Epithelial cell of proximal tubule (primary cell): ENCODE measurements around the gene UHRF2. TPM values are rescaled to one million over a fixed set of nuclear protein-coding genes. Genes with fewer than 3 reads are reported as not detected.

ENCODE experiments used
- DNase-seq: peaks from one replicate; pipeline ENCODE4 v3.0.0-alpha.2; 2011; ENCODE audit warnings: low read depth
- H3K4me3 ChIP-seq: 2 replicates; pipeline ENCODE4 v1.5.1; 2011; ENCODE audit warnings: low read depth, mild to moderate bottlenecking, low read length
- total RNA-seq: library from RNA; depleted of rRNA; stranded (reverse); fragments of >200 nt; gene quantifications from 2 replicates; pipeline ENCODE4 v1.2.3, GENCODE V29; 2015
- TF ChIP-seq, protein P1 (sequence below): conservative IDR thresholded peaks from 2 replicates; pipeline ENCODE4 v1.5.1; 2012; ENCODE audit warnings: low read depth, mild to moderate bottlenecking, low read length

UHRF2 gene
- total RNA-seq, 1 donor from 2014 or later = 36.9 TPM

DNA sequence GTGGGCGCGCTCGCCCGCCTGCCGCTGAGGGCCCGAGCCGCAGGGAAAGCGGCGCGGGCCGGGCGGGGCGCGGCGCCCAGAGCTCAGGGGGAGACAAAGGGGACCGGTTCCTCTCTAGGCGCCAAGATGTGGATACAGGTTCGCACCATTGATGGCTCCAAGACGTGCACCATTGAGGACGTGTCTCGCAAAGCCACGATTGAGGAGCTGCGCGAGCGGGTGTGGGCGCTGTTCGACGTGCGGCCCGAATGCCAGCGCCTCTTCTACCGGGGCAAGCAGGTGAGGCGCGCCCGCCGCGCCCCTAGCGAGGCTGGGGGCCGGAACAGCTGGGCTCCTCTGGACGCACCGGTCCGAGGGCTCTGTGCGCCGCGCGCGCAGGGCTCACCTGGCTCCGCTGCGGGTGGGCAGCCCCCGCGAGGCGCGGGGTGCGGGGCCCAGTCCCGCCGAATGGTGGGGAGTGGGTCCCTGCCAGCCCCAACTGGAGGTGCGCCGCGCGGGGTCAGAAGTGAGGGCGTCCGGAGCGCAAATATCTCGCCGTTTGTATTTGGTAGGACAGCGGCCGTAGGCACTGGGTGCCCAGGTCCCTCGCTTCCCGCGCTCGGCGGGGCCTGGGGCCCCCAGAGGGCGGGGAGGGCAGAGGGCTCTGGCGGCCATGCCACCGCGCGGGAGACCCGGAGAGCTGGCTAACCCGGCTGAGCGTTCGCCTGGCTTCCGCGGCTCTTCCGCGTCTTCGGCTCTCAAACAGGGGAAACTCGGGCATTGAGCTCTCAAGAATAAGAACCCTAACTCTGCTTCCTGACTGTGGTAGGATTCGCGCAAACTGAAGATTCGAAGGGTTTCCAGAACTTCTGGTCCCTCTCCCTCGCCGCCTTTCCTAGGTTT lies 607 bp downstream of the UHRF2 start:
- H3K4me3 ChIP-seq = peak overlapping the region; percentile 79

GRCh38 chr9:6414247-6414641 lies 1.2 kb downstream of the UHRF2 start:
- no peak for DNase-seq
- TF ChIP-seq, protein P1, sequence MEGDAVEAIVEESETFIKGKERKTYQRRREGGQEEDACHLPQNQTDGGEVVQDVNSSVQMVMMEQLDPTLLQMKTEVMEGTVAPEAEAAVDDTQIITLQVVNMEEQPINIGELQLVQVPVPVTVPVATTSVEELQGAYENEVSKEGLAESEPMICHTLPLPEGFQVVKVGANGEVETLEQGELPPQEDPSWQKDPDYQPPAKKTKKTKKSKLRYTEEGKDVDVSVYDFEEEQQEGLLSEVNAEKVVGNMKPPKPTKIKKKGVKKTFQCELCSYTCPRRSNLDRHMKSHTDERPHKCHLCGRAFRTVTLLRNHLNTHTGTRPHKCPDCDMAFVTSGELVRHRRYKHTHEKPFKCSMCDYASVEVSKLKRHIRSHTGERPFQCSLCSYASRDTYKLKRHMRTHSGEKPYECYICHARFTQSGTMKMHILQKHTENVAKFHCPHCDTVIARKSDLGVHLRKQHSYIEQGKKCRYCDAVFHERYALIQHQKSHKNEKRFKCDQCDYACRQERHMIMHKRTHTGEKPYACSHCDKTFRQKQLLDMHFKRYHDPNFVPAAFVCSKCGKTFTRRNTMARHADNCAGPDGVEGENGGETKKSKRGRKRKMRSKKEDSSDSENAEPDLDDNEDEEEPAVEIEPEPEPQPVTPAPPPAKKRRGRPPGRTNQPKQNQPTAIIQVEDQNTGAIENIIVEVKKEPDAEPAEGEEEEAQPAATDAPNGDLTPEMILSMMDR = no peak

More for the DNA sequence above, 607 bp downstream of the UHRF2 start:
- DNase-seq = no peak
- TF ChIP-seq, protein P1 = no peak

DNA sequence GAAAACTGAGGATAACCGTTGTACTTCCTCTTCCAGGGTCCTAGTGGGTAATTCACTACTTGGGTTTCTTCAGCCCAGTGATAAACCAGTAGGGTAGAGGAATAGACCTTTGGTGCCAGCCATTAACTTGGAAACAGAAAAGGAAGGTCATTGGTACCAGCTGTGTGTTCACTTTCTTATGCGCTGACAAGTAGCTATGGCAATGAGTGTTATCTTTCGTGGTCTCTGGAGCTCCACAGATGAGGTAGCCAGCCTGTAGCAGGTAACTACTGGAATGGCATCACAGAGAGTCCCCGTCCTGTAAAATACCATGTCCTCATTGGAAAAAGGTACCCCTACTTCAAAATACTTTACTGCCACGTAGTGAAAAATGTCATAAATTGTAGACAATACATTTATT lies 2.3 kb downstream of the UHRF2 start:
- H3K4me3 ChIP-seq = peak overlapping the region; percentile 79
- TF ChIP-seq, protein P1 = no peak
- DNase-seq = no peak

More at GRCh38 chr9:6414247-6414641, 1.2 kb downstream of the UHRF2 start:
- peak overlapping the region; percentile 79 for H3K4me3 ChIP-seq

- no peak overlapping the region for H3K4me3 ChIP-seq
Measured at GRCh38 chr9:6417186-6417585, 4.2 kb downstream of the UHRF2 start.

DNA sequence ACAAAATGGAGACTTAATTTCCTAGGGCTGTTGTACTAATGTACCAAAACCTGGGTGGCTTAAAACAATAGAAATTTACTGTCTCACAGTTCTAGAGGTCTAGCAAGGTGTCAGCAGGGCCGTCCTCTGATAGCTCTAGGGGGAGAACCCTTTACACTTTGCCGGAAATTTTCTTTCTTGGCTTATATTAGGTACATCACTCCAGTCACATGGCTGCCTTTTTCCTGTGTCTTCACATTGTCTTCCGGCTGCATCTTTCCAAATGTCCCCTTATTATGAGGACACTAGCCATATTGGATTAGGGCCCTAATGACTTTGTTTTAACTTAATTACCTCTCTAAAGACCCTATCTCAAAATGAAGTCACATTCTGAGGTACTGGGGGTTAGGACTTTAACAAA lies 5.8 kb downstream of the UHRF2 start:
- TF ChIP-seq, protein P1 = no peak
- no peak for DNase-seq
- H3K4me3 ChIP-seq = no peak overlapping the region

More at GRCh38 chr9:6417186-6417585, 4.2 kb downstream of the UHRF2 start:
- no peak for DNase-seq
- TF ChIP-seq, protein P1 = no peak

GRCh38 chr9:6424940-6425339 lies 11.9 kb downstream of the UHRF2 start:
- TF ChIP-seq, protein P1 = no peak
- no peak for DNase-seq
- H3K4me3 ChIP-seq = no peak overlapping the region
